ENCODE results near the gene DNAH9. TPM values are rescaled to one million over a fixed set of nuclear protein-coding genes. Genes with fewer than 3 reads are reported as not detected.

The DNAH9 gene
- total and polyA plus RNA-seq, 2 of the 8 experiments (the other 6 are each of a cell fraction or from before 2014, with no cell fraction given) = 0.21 to 0.86 TPM

GRCh38 chr17:11932337-11932898, 334.1 kb downstream of the DNAH9 start:
- no peaks in the 10 kb centered on the region for H3K27me3 ChIP-seq (replicated peaks in 1 of 4; ENCODE audit: control insufficient read depth in 3 of 4, extremely low read depth in 1 of 4, insufficient read depth in 3 of 4, low read length in 3 of 4)
- no peak overlapping the region for H3K23ac ChIP-seq (ENCODE audit: insufficient read length)
- no peaks in the 10 kb centered on the region for H3K23me2 ChIP-seq (ENCODE audit: low read depth, low read length)
- H2AFZ ChIP-seq (ENCODE audit: low read length) = no peak overlapping the region
- FAIRE-seq (no peak), DNase-seq (ENCODE audit: low read depth in 1 of 2, low spot score in 2 of 2) (peak in 1 of 2 experiments; percentile 38)
- H3K79me2 ChIP-seq (ENCODE audit: control insufficient read depth in 1 of 2, insufficient read depth in 2 of 2, low read length in 2 of 2) = no peaks in the 10 kb centered on the region
- H3K27ac ChIP-seq (ENCODE audit: low read depth, low read length) = no peak overlapping the region
- H3K9me3 ChIP-seq (ENCODE audit: insufficient read depth in 2 of 2, low read depth in 1 of 2, low read length in 1 of 2) = no peaks in the 10 kb centered on the region; a peak in 1 of 4 replicates
- peaks cover 0 to 4% (median 0%) of the 10 kb centered on the region in 4 experiments; a peak in 2 of 7 replicates for H3K4me1 ChIP-seq (replicated peaks in 1 of 4; ENCODE audit: control insufficient read depth in 3 of 4, insufficient read depth in 4 of 4, low read length in 3 of 4)
- H3K36me3 ChIP-seq (ENCODE audit: control insufficient read depth in 2 of 4, insufficient read depth in 4 of 4, low read length in 3 of 4) = no peaks in the 10 kb centered on the region
- no peaks in the 10 kb centered on the region for H3K79me1 ChIP-seq (ENCODE audit: low read depth, low read length)
- WGBS, 2 experiments (ENCODE audit: extremely low coverage in 1 of 2, insufficient coverage in 1 of 2, insufficient read length in 1 of 2, insufficient replicate concordance in 2 of 2, low coverage in 1 of 2, low lambda C conversion rate in 2 of 2, missing lambda C conversion rate in 1 of 2) = 93% methylated on average over 10 of the region's 10 CpGs; no CpG with 5 or more reads in 1 of the 2 experiments
- H2AK5ac ChIP-seq (ENCODE audit: low read depth, low read length) = no peak overlapping the region
- ChIA-PET POLR2A (ENCODE audit: partially characterized antibody) (no interaction called here), CTCF (ENCODE audit: partially characterized antibody) (interaction anchor here (0.6 to 1.5 kb wide), 5 partner anchors 10 to 336 kb away, joined by 3 to 5 read pairs (median 3); no protein-coding TSS in a partner anchor)
- H3K9ac ChIP-seq (replicated peaks in 1 of 4; ENCODE audit: extremely low read depth in 1 of 4, low read depth in 3 of 4, low read length in 3 of 4) = no peak overlapping the region
- H4K8ac ChIP-seq (ENCODE audit: extremely low read depth, insufficient read depth, low read length) = no peak overlapping the region
- H3K4me2 ChIP-seq (ENCODE audit: insufficient read depth in 1 of 2, low read depth in 2 of 2, low read length in 2 of 2) = no peak overlapping the region
- H3K18ac ChIP-seq (ENCODE audit: extremely low read depth, low read length) = no peak overlapping the region
- H4K20me1 ChIP-seq (replicated peaks in 1 of 2; ENCODE audit: control insufficient read depth in 1 of 2, insufficient read depth in 2 of 2, low read length in 2 of 2) = no peaks in the 10 kb centered on the region
- no peak overlapping the region for H2BK120ac ChIP-seq (replicated peaks; ENCODE audit: low read depth, low read length)
- no peak overlapping the region for H2BK12ac ChIP-seq (ENCODE audit: low read depth, low read length)
- H2BK5ac ChIP-seq (ENCODE audit: low read depth, low read length) = no peak overlapping the region
- H2BK20ac ChIP-seq (ENCODE audit: low read length) = no peak overlapping the region
- no peak overlapping the region for H2BK15ac ChIP-seq (ENCODE audit: low read length)
- no peak overlapping the region for H3K14ac ChIP-seq (ENCODE audit: insufficient read length)
- H4K5ac ChIP-seq (ENCODE audit: insufficient read length, low read depth, low read length) = no peak overlapping the region
- no peak overlapping the region for H3K4me3 ChIP-seq (ENCODE audit: extremely low read depth in 1 of 4, insufficient read depth in 2 of 4, low read depth in 3 of 4, low read length in 4 of 4)
- no peak overlapping the region for H3K4ac ChIP-seq (replicated peaks; ENCODE audit: insufficient read length, low read depth, low read length)
- no peak overlapping the region for H4K91ac ChIP-seq (replicated peaks; ENCODE audit: insufficient read length, low read length)
- no peak overlapping the region for H3K56ac ChIP-seq (replicated peaks; ENCODE audit: insufficient read length, low read depth, low read length)
- TF ChIP-seq POLR2A (IDR thresholded peaks at IDR 0.05; ENCODE audit: control extremely low read depth in 1 of 2, low read depth in 2 of 2, low read length in 2 of 2) (no peak), RBBP5 (IDR thresholded peaks at IDR 0.05; ENCODE audit: borderline replicate concordance, low read depth, low read length) (no peak), POU5F1 (IDR thresholded peaks at IDR 0.05; ENCODE audit: low read depth, low read length) (no peak), TBP (IDR thresholded peaks at IDR 0.05; ENCODE audit: low read depth, low read length) (no peak), CHD2 (IDR thresholded peaks at IDR 0.05; ENCODE audit: low read length) (no peak), JUN (IDR thresholded peaks at IDR 0.05; ENCODE audit: low read depth, low read length) (no peak), SP1 (IDR thresholded peaks at IDR 0.05; ENCODE audit: low read depth, low read length) (no peak), ZNF274 (IDR thresholded peaks at IDR 0.05; ENCODE audit: borderline replicate concordance, extremely low read depth, low read length) (no peak), SRF (IDR thresholded peaks at IDR 0.05; ENCODE audit: low read depth, low read length) (no peak), HDAC2 (IDR thresholded peaks at IDR 0.05; ENCODE audit: borderline replicate concordance in 1 of 2, low read depth in 2 of 2, low read length in 2 of 2) (no peak), USF2 (IDR thresholded peaks at IDR 0.05; ENCODE audit: low read length) (no peak)
- TF ChIP-seq, protein P1, sequence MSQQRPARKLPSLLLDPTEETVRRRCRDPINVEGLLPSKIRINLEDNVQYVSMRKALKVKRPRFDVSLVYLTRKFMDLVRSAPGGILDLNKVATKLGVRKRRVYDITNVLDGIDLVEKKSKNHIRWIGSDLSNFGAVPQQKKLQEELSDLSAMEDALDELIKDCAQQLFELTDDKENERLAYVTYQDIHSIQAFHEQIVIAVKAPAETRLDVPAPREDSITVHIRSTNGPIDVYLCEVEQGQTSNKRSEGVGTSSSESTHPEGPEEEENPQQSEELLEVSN (IDR thresholded peaks at IDR 0.05) = no peak

Measured in H1 (cell line).